HL-60 (cell line): ENCODE data around the gene MYF5.

Experiments
- DNase-seq, 2 experiments: peaks; one replicate each; pipeline ENCODE4 v3.0.0-alpha.2; 2010 to 2020; ENCODE audit warnings: low read depth in 1 of 2, low spot score in 1 of 2
- H3K27ac ChIP-seq: fragments of 250-450 bp; sonication (Bioruptor Pico); replicated peaks from 2 replicates; pipeline ENCODE4 v1.5.1; 2020; ENCODE audit warnings: mild to moderate bottlenecking, moderate library complexity
- H3K27me3 ChIP-seq: fragments of 250-450 bp; sonication (Bioruptor Pico); 2 replicates; pipeline ENCODE4 v1.5.1; 2021; ENCODE audit warnings: mild to moderate bottlenecking, moderate library complexity; ENCODE audit not compliant: insufficient read depth, poor library complexity, severe bottlenecking
- H3K4me3 ChIP-seq: replicated peaks from 2 replicates; pipeline ENCODE4 v1.5.1; 2011; ENCODE audit warnings: mild to moderate bottlenecking, control low read depth, low read length; ENCODE audit not compliant: insufficient read depth
- GABPA ChIP-seq: IDR thresholded peaks from 2 replicates; pipeline ENCODE4 v1.6.1; 2012; ENCODE audit warnings: low read depth
- POLR2AphosphoS5 ChIP-seq: IDR thresholded peaks from 2 replicates; pipeline ENCODE4 v1.6.1; 2012; ENCODE audit warnings: low read depth
- SPI1 ChIP-seq: IDR thresholded peaks from 2 replicates; pipeline ENCODE4 v1.6.1; 2012; ENCODE audit warnings: low read depth, mild to moderate bottlenecking, borderline replicate concordance
- TF ChIP-seq, protein P1 (sequence below): IDR thresholded peaks from 2 replicates; pipeline ENCODE4 v1.6.1; 2012; ENCODE audit warnings: low read depth; ENCODE audit not compliant: insufficient replicate concordance
- TF ChIP-seq, protein P2 (sequence below): IDR thresholded peaks from one replicate; pipeline ENCODE4 v1.5.1; 2011; ENCODE audit warnings: low read length, control low read depth, inconsistent platforms; ENCODE audit not compliant: insufficient read depth

Gene MYF5

DNA sequence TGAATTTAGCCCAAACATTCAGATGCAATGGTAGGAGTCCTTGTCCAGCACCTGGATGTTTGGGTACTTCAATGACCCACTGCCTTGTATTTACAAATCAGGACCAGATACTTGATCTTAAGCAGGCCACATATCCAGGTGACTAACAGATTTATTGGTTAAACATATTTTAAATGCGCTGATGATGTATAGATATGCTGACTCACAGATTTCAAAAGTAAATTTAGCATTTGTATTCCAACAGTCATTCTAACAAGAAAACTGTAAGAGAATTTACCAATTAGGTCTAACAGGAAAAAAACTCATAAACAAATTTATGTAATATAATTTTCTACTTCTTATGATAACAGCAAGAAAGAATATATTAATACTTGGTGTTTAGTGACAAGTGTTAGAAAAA, 38.7 kb upstream of the MYF5 start:
- TF ChIP-seq, protein P1, sequence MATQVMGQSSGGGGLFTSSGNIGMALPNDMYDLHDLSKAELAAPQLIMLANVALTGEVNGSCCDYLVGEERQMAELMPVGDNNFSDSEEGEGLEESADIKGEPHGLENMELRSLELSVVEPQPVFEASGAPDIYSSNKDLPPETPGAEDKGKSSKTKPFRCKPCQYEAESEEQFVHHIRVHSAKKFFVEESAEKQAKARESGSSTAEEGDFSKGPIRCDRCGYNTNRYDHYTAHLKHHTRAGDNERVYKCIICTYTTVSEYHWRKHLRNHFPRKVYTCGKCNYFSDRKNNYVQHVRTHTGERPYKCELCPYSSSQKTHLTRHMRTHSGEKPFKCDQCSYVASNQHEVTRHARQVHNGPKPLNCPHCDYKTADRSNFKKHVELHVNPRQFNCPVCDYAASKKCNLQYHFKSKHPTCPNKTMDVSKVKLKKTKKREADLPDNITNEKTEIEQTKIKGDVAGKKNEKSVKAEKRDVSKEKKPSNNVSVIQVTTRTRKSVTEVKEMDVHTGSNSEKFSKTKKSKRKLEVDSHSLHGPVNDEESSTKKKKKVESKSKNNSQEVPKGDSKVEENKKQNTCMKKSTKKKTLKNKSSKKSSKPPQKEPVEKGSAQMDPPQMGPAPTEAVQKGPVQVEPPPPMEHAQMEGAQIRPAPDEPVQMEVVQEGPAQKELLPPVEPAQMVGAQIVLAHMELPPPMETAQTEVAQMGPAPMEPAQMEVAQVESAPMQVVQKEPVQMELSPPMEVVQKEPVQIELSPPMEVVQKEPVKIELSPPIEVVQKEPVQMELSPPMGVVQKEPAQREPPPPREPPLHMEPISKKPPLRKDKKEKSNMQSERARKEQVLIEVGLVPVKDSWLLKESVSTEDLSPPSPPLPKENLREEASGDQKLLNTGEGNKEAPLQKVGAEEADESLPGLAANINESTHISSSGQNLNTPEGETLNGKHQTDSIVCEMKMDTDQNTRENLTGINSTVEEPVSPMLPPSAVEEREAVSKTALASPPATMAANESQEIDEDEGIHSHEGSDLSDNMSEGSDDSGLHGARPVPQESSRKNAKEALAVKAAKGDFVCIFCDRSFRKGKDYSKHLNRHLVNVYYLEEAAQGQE = no peak
- no peak for DNase-seq
- no peak overlapping the region for H3K27ac ChIP-seq
- H3K27me3 ChIP-seq = no peaks in the 10 kb centered on the region
- H3K4me3 ChIP-seq = no peak overlapping the region

DNA sequence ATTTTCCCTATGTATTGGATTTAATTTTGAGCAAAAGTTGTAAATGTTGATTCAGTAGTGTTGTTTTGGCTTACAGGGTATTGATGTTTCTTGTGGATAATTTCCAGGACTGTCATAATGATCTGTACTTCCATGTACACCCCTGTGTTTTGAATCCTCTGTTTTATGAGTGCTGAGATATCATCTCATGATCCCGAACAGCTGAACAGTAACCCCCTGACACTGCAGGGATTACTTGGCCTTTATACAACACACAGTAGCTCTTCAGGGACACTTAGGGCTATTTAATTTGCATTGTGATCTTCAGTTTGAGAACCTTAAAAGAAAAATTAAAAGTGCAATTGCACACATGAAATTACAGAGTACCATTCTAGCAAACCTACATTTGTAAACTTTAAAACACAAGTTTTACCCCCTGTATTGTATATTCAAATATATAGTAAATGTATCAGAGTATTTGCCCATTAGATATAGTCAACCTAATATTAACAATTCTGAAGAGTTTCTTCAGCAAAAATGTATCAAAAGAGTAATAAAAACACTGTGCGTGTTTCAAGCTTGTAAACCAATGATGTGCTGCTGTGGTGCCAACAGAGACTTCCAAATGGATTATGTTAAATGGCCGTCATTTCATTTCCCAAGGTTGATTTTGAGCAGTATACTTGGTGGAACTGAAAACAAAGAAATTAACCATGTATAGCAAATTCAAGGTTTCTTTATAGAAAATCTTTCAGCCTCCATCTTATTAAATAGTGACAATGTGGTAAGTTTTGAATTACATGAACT, 37.2 kb upstream of the MYF5 start:
- H3K4me3 ChIP-seq = no peak overlapping the region
- no peaks in the 10 kb centered on the region for H3K27me3 ChIP-seq
- TF ChIP-seq SPI1 = no peak
- TF ChIP-seq GABPA = no peak
- TF ChIP-seq, protein P1 = no peak
- TF ChIP-seq, protein P2, sequence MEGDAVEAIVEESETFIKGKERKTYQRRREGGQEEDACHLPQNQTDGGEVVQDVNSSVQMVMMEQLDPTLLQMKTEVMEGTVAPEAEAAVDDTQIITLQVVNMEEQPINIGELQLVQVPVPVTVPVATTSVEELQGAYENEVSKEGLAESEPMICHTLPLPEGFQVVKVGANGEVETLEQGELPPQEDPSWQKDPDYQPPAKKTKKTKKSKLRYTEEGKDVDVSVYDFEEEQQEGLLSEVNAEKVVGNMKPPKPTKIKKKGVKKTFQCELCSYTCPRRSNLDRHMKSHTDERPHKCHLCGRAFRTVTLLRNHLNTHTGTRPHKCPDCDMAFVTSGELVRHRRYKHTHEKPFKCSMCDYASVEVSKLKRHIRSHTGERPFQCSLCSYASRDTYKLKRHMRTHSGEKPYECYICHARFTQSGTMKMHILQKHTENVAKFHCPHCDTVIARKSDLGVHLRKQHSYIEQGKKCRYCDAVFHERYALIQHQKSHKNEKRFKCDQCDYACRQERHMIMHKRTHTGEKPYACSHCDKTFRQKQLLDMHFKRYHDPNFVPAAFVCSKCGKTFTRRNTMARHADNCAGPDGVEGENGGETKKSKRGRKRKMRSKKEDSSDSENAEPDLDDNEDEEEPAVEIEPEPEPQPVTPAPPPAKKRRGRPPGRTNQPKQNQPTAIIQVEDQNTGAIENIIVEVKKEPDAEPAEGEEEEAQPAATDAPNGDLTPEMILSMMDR = no peak
- TF ChIP-seq POLR2AphosphoS5 = no peak
- DNase-seq = no peak
- no peak overlapping the region for H3K27ac ChIP-seq

DNA sequence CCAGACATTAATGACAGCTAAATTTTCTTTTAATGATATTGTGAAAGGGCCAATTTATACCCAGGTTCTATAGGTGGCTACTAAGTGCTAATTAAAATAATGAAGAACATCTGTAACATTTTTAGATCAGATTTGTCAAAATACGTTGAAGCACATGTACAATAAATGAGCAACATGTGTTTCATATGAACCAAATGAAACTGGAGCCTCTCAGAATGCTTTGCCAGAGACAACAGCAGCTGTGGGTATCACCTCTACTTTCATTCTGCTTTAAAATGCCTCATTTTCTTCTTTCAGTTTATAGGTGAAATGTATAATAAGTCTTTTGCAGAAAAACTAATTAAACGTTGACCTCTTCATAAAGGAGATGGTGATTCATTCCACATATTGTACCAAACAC, 35.4 kb upstream of the MYF5 start:
- Histone ChIP-seq H3K27me3 (no peaks in the 10 kb centered on the region), H3K4me3 (no peak overlapping the region), H3K27ac (no peak overlapping the region)
- TF ChIP-seq SPI1 = no peak
- TF ChIP-seq GABPA = no peak
- TF ChIP-seq POLR2AphosphoS5 = no peak
- TF ChIP-seq, protein P2 = no peak
- TF ChIP-seq, protein P1 = no peak
- no peak for DNase-seq
